ENCODE measurements around the gene CST5.
"Not testable (repeated sequence)": the region's sequence is repeated elsewhere in the genome, so short reads cannot be mapped to it uniquely, and the experiment has no call there.

CST5 gene

GRCh38 chr20:23867152-23867776, 12.3 kb downstream of the CST5 start:
- no peak overlapping the region for H3K4me3 ChIP-seq (ENCODE audit: low read length)
- no peak for DNase-seq (ENCODE audit: low read depth, low spot score)

- DNase-seq (ENCODE audit: low read depth, low spot score); H3K4me3 ChIP-seq (ENCODE audit: low read length): not testable (repeated sequence)
Observed at GRCh38 chr20:23860771-23861170, 18.8 kb downstream of the CST5 start.

- H3K4me3 ChIP-seq (ENCODE audit: low read length), result no peak overlapping the region
- DNase-seq (ENCODE audit: low read depth, low spot score), result no peak
Observed at GRCh38 chr20:23857962-23858595, 21.5 kb downstream of the CST5 start.

- DNase-seq (ENCODE audit: low read depth, low spot score), result no peak
- H3K4me3 ChIP-seq (ENCODE audit: low read length), result no peak overlapping the region
Observed at GRCh38 chr20:23856736-23857135, 22.8 kb downstream of the CST5 start.

GRCh38 chr20:23856226-23856625, 23.3 kb downstream of the CST5 start:
- H3K4me3 ChIP-seq (ENCODE audit: low read length), result no peak overlapping the region
- no peak for DNase-seq (ENCODE audit: low read depth, low spot score)

GRCh38 chr20:23841693-23842092, 37.9 kb downstream of the CST5 start:
- H3K4me3 ChIP-seq (ENCODE audit: low read length), result no peak overlapping the region
- no peak for DNase-seq (ENCODE audit: low read depth, low spot score)

GRCh38 chr20:23835716-23836115, 43.8 kb downstream of the CST5 start:
- no peak overlapping the region for H3K4me3 ChIP-seq (ENCODE audit: low read length)
- DNase-seq (ENCODE audit: low read depth, low spot score), result peak; percentile 36

- no peak for DNase-seq (ENCODE audit: low read depth, low spot score)
- H3K4me3 ChIP-seq (ENCODE audit: low read length), result no peak overlapping the region
Observed at GRCh38 chr20:23832775-23833513, 46.6 kb downstream of the CST5 start.

- H3K4me3 ChIP-seq (ENCODE audit: low read length); DNase-seq (ENCODE audit: low read depth, low spot score): not testable (repeated sequence)
Observed at GRCh38 chr20:23831961-23832360, 47.6 kb downstream of the CST5 start.

- H3K4me3 ChIP-seq (ENCODE audit: low read length), result no peak within 1 kb of the TSS
- DNase-seq (ENCODE audit: low read depth, low spot score), result no peak
Observed at GRCh38 chr20:23826541-23827021, 53.0 kb downstream of the CST5 start, which contains the start of gene CST2. Gene CST2, minus strand, starts transcription at chr20:23826729. Its CDS starts 69 bp downstream, at chr20:23826660.

All from Jurkat, Clone E6-1 (cell line).